GM12891 (cell line): ENCODE measurements around the gene ZNF618. TPM values are rescaled to one million over a fixed set of nuclear protein-coding genes. Genes with fewer than 3 reads are reported as not detected.

Experiments used
- DNase-seq: peaks from one replicate; pipeline ENCODE4 v3.0.0; 2011; ENCODE audit warnings: low spot score; ENCODE audit not compliant: insufficient read length
- FAIRE-seq: peaks from 2 replicates; lab custom pipeline; 2011; peaks lifted over from hg19 to GRCh38; lab: Jason Lieb, UNC
- PAX5 ChIP-seq: IDR thresholded peaks from 2 replicates; pipeline ENCODE4 v1.6.1; 2011; ENCODE audit warnings: low read length, moderate library complexity, mild to moderate bottlenecking; ENCODE audit not compliant: insufficient read depth, severe bottlenecking
- POLR2A ChIP-seq: IDR thresholded peaks from 2 replicates; pipeline ENCODE4 v1.6.1; 2011; ENCODE audit warnings: low read depth, low read length, control low read depth
- POLR2AphosphoS5 ChIP-seq: IDR thresholded peaks from 2 replicates; pipeline ENCODE4 v1.6.1; 2011; ENCODE audit warnings: low read depth, low read length, control low read depth
- POU2F2 ChIP-seq: IDR thresholded peaks from 2 replicates; pipeline ENCODE4 v1.6.1; 2011; ENCODE audit warnings: low read depth, mild to moderate bottlenecking, control low read depth, low read length, moderate library complexity
- SPI1 ChIP-seq: IDR thresholded peaks from 2 replicates; pipeline ENCODE4 v1.6.1; 2011; ENCODE audit warnings: low read depth, low read length, control low read depth
- TAF1 ChIP-seq: IDR thresholded peaks from 2 replicates; pipeline ENCODE4 v1.6.1; 2011; ENCODE audit warnings: low read depth, low read length, control low read depth
- polyA plus RNA-seq: library from polyadenylated mRNA; unstranded; fragments of >200 nt; gene quantifications from one replicate; pipeline ENCODE4 v1.2.1, GENCODE V29; 2012; ENCODE audit warnings: low read depth, missing spikeins, inconsistent platforms; ENCODE audit not compliant: missing spikeins

ZNF618 gene
- 0.05 TPM for polyA plus RNA-seq

DNA sequence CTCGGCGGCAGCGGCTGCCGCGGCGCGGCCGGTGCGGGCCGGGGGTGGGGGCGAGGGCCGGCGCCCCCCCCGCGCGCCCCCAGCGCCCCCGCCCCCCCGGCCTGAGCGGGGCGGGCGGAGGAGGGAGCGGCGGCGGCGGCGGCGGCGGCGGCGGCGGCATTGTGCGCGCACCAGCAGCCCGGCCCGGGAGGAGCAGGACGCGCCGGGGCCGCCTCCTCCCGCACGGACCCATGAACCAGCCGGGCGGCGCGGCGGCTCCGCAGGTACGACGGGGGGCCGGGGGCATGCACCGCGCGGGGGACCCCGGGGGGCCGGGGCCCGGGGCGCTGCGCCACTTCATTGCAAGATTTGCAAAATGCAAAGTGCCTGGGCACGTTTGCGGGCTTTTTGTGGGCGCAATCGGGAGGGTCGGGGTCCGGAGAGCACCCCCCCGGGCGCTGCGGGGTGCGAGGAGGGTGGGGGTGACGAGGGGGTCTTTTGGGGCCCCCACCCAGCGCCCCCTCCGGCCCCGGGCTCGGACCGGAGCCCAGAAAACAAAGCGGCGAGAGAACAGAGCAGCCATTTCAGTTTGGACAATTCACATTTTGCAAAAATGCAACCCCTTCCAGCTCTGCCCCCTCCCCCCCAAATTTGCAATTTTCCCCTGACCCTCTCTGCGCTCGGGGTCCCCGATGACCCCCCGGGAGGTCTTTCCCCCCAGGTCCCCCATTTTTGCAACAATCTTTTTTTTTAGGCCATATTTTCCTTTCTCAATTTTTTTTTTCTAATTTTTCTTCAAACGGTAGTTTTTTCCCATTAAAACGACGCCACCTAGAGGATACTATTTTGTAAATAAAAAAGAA is at the start of gene ZNF618:
ZNF618 (plus strand) TSS at position 159 of the 842 bp plus-strand sequence; CDS start at position 231, 72 bp downstream.
- DNase-seq (peak; percentile 50), FAIRE-seq (no peak)

DNA sequence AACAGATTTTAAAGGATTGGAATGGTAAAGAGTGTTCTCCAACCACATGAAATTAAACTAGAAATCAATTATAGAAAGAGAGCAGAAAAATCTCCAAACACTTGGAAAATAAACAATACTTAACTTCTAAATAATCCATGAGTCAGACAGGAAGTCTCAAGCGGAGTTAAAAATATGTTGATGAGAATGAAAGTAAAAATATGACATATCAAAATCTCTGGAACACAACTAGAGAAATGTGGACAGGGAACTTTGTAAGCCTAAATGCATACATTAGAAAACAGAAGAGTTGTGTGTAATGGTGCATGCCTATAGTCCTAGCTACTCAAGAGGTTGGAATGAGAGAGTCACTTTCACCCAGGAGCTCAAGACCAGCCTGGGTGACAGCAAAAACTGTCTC is 47.9 kb upstream of the ZNF618 start:
- no peak for DNase-seq
- FAIRE-seq = no peak
- TF ChIP-seq TAF1 = no peak

More for the DNA sequence above, at the start of gene ZNF618:
- TF ChIP-seq SPI1 = no peak
- no peak for TF ChIP-seq PAX5
- no peak for TF ChIP-seq POLR2AphosphoS5
- TF ChIP-seq POLR2A = no peak
- no peak for TF ChIP-seq TAF1
- TF ChIP-seq POU2F2 = no peak

- DNase-seq (no peak), FAIRE-seq (no peak)
- TF ChIP-seq POU2F2 (no peak), SPI1 (no peak), POLR2AphosphoS5 (no peak), POLR2A (no peak), TAF1 (no peak), PAX5 (no peak)
Observed at GRCh38 chr9:113837334-113837733, 38.8 kb upstream of the ZNF618 start.

GRCh38 chr9:113842086-113842485 is 34.0 kb upstream of the ZNF618 start:
- TF ChIP-seq POLR2A (no peak), TAF1 (no peak), PAX5 (no peak), POLR2AphosphoS5 (no peak), SPI1 (no peak), POU2F2 (no peak)
- DNase-seq (no peak), FAIRE-seq (no peak)

- DNase-seq = no peak
- no peak for TF ChIP-seq POLR2A
- TF ChIP-seq POLR2AphosphoS5 = no peak
- no peak for TF ChIP-seq PAX5
- TF ChIP-seq SPI1 = no peak
- no peak for TF ChIP-seq TAF1
- TF ChIP-seq POU2F2 = no peak
- no peak for FAIRE-seq
Observed at GRCh38 chr9:113844466-113844865, 31.6 kb upstream of the ZNF618 start.

GRCh38 chr9:113851359-113851758 is 24.8 kb upstream of the ZNF618 start:
- DNase-seq (no peak), FAIRE-seq (no peak)
- TF ChIP-seq POLR2AphosphoS5 (no peak), SPI1 (no peak), POLR2A (no peak), POU2F2 (no peak), PAX5 (no peak), TAF1 (no peak)

- TF ChIP-seq POLR2A = no peak
- TF ChIP-seq POU2F2 = no peak
- TF ChIP-seq POLR2AphosphoS5 = no peak
- TF ChIP-seq SPI1 = peak; percentile 27; the same call in 1 of the 2 replicates
- no peak for FAIRE-seq
- no peak for DNase-seq
Observed at GRCh38 chr9:113851873-113852272, 24.2 kb upstream of the ZNF618 start.

- FAIRE-seq (no peak), DNase-seq (no peak)
- TF ChIP-seq TAF1 (no peak), SPI1 (no peak), POLR2AphosphoS5 (no peak), POLR2A (no peak), POU2F2 (no peak), PAX5 (no peak)
Observed at GRCh38 chr9:113853333-113853732, 22.8 kb upstream of the ZNF618 start.

DNA sequence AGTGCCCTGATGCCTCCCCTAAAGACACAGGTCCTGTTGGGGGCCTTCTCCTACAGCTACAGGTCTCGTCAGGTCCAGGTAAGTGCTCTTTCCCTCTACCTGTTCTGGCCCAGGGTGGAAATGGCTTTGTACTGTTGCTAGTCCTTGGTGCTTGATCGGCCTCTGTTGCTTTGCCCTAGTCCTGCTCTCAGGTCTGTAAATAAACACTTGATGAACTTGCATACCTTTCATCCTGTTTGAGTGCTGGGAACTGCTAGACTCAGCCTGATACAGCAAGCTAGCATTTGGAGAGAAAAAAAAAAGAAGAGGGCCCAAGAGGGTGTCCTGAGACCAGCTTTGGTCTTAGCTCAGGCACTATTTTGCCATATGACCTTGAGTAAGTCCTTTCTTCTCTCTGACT is 21.8 kb upstream of the ZNF618 start:
- TF ChIP-seq POLR2A (no peak), POLR2AphosphoS5 (no peak), TAF1 (no peak)
- FAIRE-seq (no peak), DNase-seq (no peak)

- TF ChIP-seq POU2F2 = no peak
- no peak for TF ChIP-seq TAF1
- TF ChIP-seq POLR2A = no peak
- TF ChIP-seq PAX5 = no peak
- TF ChIP-seq SPI1 = no peak
- TF ChIP-seq POLR2AphosphoS5 = no peak
- DNase-seq (no peak), FAIRE-seq (no peak)
Observed at GRCh38 chr9:113857875-113858274, 18.2 kb upstream of the ZNF618 start.
